Activated naive CD8-positive, alpha-beta T cell treated with anti-CD3 and anti-CD28 coated beads, Interleukin-2, amount 50 U/mL, for 24 hours (primary cell): Measurements from ENCODE around the gene MYPOP.
A peak's percentile ranks its signal among the peaks of the same experiment; 100 is the strongest.

Experiments used
- ATAC-seq: fragments of 150-1000 bp; cut with Tn5 transposase; one replicate; pipeline ENCODE4 v1.10.0; 2021
- DNase-seq: peaks from one replicate; pipeline ENCODE4 v3.0.0; 2021
- H3K27ac Mint-ChIP-seq: one replicate; pipeline ENCODE4 v1.8.0; 2021; ENCODE audit warnings: mild to moderate bottlenecking, mixed read lengths
- H3K27me3 Mint-ChIP-seq: one replicate; pipeline ENCODE4 v1.8.0; 2021; ENCODE audit warnings: mixed read lengths
- H3K36me3 Mint-ChIP-seq: one replicate; pipeline ENCODE4 v1.8.0; 2021; ENCODE audit warnings: low read depth, mixed read lengths
- H3K4me1 Mint-ChIP-seq: one replicate; pipeline ENCODE4 v1.8.0; 2021; ENCODE audit warnings: mixed read lengths
- H3K4me3 Mint-ChIP-seq: one replicate; pipeline ENCODE4 v1.8.0; 2021; ENCODE audit warnings: mild to moderate bottlenecking, moderate library complexity, mixed read lengths
- H3K9me3 Mint-ChIP-seq: one replicate; pipeline ENCODE4 v1.8.0; 2021; ENCODE audit warnings: mixed read lengths

The MYPOP gene

DNA sequence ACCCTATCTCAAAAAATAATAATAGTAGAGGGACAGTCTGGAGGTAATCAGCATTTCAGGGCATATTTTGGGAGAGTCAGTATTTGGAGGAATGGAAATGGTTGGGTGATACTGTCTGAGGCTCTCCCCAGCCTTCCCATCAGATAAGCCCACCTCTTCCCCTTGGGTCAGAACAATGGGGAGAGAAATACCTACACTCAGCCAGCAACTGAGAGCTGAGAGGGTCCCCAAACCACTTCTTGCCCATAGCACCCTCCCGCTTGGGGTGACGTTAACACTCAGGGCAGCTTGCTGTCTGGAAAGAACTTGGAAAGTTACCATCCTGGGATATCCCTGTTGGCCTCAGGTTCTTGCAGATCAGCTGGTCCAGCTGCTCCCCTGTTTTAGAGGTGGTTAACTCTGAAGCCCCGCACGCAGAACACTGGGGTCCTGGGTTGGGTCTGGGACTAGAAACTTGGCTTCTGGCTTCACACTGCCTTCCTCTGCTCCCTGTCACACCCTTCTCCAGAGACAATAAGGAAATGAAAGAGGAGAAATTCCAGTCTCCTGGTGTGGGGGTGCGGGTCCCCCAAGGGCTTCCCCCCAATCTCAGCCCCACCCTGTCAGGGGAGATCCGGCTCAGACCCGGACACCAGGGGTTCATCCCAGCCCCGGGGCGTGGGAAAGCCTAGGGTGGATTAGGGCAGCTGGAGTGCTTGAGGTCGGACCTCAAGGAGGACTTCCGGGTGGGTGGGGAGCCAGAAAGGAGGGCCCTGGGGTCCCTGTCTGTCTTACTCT is 35.8 kb downstream of the MYPOP start:
- peaks cover 27% of the 10 kb centered on the region for H3K27me3 Mint-ChIP-seq
- no peaks in the 10 kb centered on the region for H3K36me3 Mint-ChIP-seq
- ATAC-seq (no peak), DNase-seq (no peak)
- peaks cover 22% of the 10 kb centered on the region for H3K4me1 Mint-ChIP-seq
- H3K4me3 Mint-ChIP-seq = no peak overlapping the region
- H3K27ac Mint-ChIP-seq = no peak overlapping the region
- no peaks in the 10 kb centered on the region for H3K9me3 Mint-ChIP-seq

- no peak for ATAC-seq
- DNase-seq = no peak
- Mint-ChIP-seq H3K27ac (no peak overlapping the region), H3K4me3 (no peak overlapping the region), H3K4me1 (peaks cover 29% of the 10 kb centered on the region), H3K9me3 (no peaks in the 10 kb centered on the region), H3K27me3 (peaks cover 27% of the 10 kb centered on the region), H3K36me3 (peaks cover 4% of the 10 kb centered on the region)
Observed at GRCh38 chr19:45865269-45865948, 37.0 kb downstream of the MYPOP start.

DNA sequence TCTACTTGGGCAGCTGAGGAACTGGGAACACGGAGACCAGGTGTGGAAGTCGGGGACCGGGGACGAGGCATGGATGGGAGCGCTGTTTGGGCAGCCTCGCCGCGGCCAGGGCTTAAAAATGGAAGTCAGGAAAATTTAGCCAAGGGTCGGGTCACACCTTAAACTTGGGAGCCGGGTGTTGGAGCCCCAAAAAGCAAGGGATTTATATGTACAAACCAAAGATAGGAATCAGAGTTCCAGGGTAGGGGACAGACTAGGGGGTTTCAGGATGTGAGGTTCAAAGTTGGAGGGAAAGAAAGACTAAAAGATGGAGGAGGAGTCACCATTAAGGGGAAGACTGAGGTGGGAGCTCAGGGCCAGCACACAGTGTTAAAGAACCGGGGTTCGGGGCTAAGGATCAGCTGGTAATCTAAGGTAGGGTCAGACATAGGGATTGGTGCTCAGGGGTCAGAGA is 37.8 kb downstream of the MYPOP start:
- ATAC-seq (no peak), DNase-seq (no peak)
- no peak overlapping the region for H3K27ac Mint-ChIP-seq
- H3K36me3 Mint-ChIP-seq = peaks cover 5% of the 10 kb centered on the region
- peaks cover 27% of the 10 kb centered on the region for H3K27me3 Mint-ChIP-seq
- H3K4me3 Mint-ChIP-seq = peak overlapping the region; percentile 59
- H3K9me3 Mint-ChIP-seq = no peaks in the 10 kb centered on the region
- peaks cover 31% of the 10 kb centered on the region for H3K4me1 Mint-ChIP-seq

- Mint-ChIP-seq H3K27me3 (peaks cover 27% of the 10 kb centered on the region), H3K4me3 (peak within 1 kb of the TSS; percentile 98), H3K9me3 (no peaks in the 10 kb centered on the region), H3K4me1 (peaks cover 31% of the 10 kb centered on the region), H3K27ac (peak within 1 kb of the TSS; percentile 99), H3K36me3 (peaks cover 10% of the 10 kb centered on the region)
- peak; percentile 22 for ATAC-seq
- peak; percentile 75 for DNase-seq
Observed at GRCh38 chr19:45863840-45864628, 38.4 kb downstream of the MYPOP start, which contains the start of gene FOXA3. Gene FOXA3 (plus strand): TSS chr19:45864326. CDS start chr19:45864457, 131 bp downstream.

- no peak for DNase-seq
- Mint-ChIP-seq H3K27me3 (peaks cover 27% of the 10 kb centered on the region), H3K36me3 (peaks cover 14% of the 10 kb centered on the region), H3K4me1 (peaks cover 31% of the 10 kb centered on the region), H3K27ac (peak overlapping the region; percentile 99), H3K4me3 (peak overlapping the region; percentile 98), H3K9me3 (no peaks in the 10 kb centered on the region)
- no peak for ATAC-seq
Observed at GRCh38 chr19:45863335-45863839, 39.0 kb downstream of the MYPOP start.

GRCh38 chr19:45862564-45863334 is 39.7 kb downstream of the MYPOP start, which contains the start of gene SYMPK:
Gene SYMPK (minus strand): TSS chr19:45863147. CDS start chr19:45854495, 8,652 bp downstream.
- Mint-ChIP-seq H3K9me3 (no peaks in the 10 kb centered on the region), H3K4me3 (peak within 1 kb of the TSS; percentile 98), H3K27ac (peak within 1 kb of the TSS; percentile 99), H3K36me3 (peaks cover 20% of the 10 kb centered on the region), H3K4me1 (peaks cover 34% of the 10 kb centered on the region), H3K27me3 (peaks cover 27% of the 10 kb centered on the region)
- peak; percentile 99 for DNase-seq
- ATAC-seq = peak; percentile 96

DNA sequence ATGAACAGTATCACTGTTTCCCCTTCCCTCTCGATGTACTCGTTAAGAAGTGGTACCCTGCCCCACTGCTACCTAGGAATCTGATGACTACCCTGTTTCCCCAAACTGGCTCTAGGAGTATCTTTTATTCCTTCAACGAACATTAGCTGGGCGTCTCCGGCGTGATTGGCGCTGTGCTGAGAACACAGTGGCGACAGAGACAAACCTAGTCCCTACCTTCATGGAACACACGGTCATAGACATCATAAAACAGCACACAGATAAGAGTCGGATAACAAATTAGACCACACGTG is 40.2 kb downstream of the MYPOP start:
- H3K36me3 Mint-ChIP-seq = peaks cover 20% of the 10 kb centered on the region
- peak overlapping the region; percentile 98 for H3K4me3 Mint-ChIP-seq
- H3K27ac Mint-ChIP-seq = peak overlapping the region; percentile 99
- H3K9me3 Mint-ChIP-seq = no peaks in the 10 kb centered on the region
- peaks cover 34% of the 10 kb centered on the region for H3K4me1 Mint-ChIP-seq
- ATAC-seq (no peak), DNase-seq (no peak)
- H3K27me3 Mint-ChIP-seq = peaks cover 27% of the 10 kb centered on the region

DNA sequence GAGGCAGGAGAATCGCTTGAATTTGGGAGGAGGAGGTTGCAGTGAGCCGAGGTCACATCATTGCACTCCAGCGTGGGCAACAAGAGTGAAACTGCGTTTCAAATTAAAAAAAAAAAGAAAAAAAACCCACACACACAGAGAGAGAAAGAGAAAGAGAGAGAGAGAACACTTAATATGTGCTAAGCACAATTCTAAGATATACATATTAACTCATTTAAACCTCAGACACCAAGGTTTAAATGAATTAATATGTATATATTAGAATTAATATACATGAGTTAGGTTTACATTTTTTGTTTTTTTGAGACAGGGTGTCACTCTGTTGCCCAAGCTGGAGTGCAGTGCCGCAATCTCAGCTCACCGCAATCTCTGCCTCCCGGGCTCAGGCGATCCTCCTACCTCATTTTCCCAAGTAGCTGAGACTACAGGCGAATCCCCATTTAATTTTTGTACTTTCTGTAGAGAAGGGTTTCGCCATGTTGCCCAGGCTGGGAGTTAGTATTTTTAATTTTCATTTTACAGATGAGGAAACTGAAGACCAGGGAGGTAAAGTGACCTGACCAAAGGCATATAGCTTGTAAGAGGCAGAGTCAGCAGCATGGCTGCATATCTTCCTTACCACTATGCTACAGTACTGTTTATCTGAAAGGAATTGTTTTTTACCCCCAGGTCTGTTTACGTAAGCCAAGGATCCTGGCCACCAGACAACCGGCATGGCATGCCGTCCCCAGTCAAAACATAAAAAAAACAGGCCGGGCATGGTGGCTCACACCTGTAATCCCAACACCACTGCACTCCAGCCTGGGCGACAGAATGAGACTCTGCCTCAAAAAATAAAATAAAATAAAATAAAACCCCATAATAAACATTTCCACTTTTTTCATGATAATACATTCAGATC is 41.8 kb downstream of the MYPOP start:
- Mint-ChIP-seq H3K4me1 (peaks cover 34% of the 10 kb centered on the region), H3K27ac (no peak overlapping the region), H3K27me3 (peaks cover 23% of the 10 kb centered on the region), H3K9me3 (no peaks in the 10 kb centered on the region), H3K36me3 (peaks cover 23% of the 10 kb centered on the region), H3K4me3 (peak overlapping the region; percentile 6)
- no peak for ATAC-seq
- no peak for DNase-seq

GRCh38 chr19:45854167-45854778 is 48.1 kb downstream of the MYPOP start:
- DNase-seq = no peak
- Mint-ChIP-seq H3K27ac (no peak overlapping the region), H3K27me3 (no peaks in the 10 kb centered on the region), H3K9me3 (no peaks in the 10 kb centered on the region), H3K4me3 (no peak overlapping the region), H3K4me1 (peaks cover 3% of the 10 kb centered on the region), H3K36me3 (peaks cover 49% of the 10 kb centered on the region)
- ATAC-seq = no peak

DNA sequence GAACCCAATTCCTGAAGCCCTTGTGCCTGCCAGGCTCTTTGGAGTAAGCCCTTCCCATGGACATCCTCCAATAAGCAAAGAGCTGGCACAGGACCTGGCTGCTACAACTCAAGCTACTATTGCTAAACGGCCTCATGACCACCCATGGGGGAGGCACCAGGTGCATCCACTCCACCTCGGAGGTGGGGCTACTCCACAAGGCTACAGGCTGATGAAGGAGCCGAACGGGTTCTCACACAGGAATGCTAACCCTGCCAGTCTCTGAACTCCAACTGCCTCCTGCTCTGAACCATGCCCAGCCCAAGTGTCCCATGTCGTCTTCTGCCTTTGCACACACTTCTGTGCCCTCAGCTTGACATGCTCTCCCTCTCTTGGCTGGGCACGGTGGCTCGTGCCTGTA is 49.4 kb downstream of the MYPOP start:
- Mint-ChIP-seq H3K36me3 (peaks cover 44% of the 10 kb centered on the region), H3K27ac (no peak overlapping the region), H3K4me3 (no peak overlapping the region), H3K4me1 (no peaks in the 10 kb centered on the region), H3K27me3 (no peaks in the 10 kb centered on the region), H3K9me3 (no peaks in the 10 kb centered on the region)
- no peak for ATAC-seq
- DNase-seq = no peak

DNA sequence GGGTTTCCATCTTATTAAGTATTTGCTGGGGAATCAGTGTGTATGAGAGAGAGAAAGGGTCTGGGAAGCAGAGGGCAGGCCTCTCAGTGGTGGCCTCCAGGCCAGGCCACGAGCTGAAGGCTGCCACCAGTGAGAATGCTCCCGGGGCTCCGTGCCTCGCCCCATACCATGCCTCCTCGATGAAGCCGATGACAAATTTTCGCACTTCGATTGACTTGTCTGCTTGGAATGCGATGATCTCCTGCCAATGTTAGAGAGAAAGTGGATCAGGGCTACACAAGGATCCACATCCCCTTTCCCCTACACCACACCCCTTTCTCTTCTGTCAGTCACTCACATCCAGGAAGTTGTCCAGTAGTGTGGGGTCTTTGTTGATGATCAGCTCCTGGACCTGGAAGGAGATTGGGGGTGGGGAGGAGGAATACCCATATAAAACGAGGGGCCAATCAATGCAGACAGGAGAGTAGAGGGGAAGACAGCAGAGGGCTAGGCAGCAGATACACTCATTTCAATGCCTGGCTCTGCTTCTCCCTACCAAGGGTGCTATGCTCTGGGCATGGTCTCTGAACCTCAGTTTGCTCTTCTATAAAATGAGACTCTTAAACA is 50.2 kb downstream of the MYPOP start:
- no peak overlapping the region for H3K4me3 Mint-ChIP-seq
- DNase-seq (no peak), ATAC-seq (no peak)
- no peaks in the 10 kb centered on the region for H3K9me3 Mint-ChIP-seq
- H3K36me3 Mint-ChIP-seq = peaks cover 46% of the 10 kb centered on the region
- H3K27me3 Mint-ChIP-seq = no peaks in the 10 kb centered on the region
- no peak overlapping the region for H3K27ac Mint-ChIP-seq
- no peaks in the 10 kb centered on the region for H3K4me1 Mint-ChIP-seq

DNA sequence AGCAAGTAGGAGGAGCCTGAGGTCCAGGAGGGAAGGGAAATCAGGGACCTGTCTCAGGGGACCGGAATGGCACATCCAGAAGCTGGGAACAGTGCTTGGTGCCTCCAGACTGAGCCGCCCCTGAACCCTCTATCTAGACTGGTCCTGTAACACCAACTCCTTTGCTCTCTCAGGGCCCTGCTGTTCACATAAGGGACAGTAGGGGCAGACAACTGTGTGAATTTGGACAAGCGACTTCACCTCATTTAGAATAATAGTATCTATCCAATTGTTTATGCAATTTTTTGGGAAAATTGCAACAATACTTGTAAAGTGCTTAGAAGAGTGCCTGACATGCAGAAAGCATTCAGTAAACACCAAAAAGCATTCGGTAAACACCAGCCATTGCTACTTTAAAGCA is 53.5 kb downstream of the MYPOP start:
- H3K27ac Mint-ChIP-seq = no peak overlapping the region
- H3K27me3 Mint-ChIP-seq = no peaks in the 10 kb centered on the region
- ATAC-seq (no peak), DNase-seq (no peak)
- H3K9me3 Mint-ChIP-seq = no peaks in the 10 kb centered on the region
- H3K4me3 Mint-ChIP-seq = no peak overlapping the region
- peaks cover 54% of the 10 kb centered on the region for H3K36me3 Mint-ChIP-seq
- H3K4me1 Mint-ChIP-seq = no peaks in the 10 kb centered on the region
